ENCODE data around the gene CARMIL1. TPM values are rescaled to one million over a fixed set of nuclear protein-coding genes. Genes with fewer than 3 reads are reported as not detected.

Gene CARMIL1
- total RNA-seq, 2 experiments from 2014 or later = 1.3 to 1.5 TPM

- CTCF ChIA-PET = interaction anchor here (1.2 to 1.7 kb wide), 2 partner anchors 13 to 199 kb away, joined by 3 to 7 read pairs; no protein-coding TSS in a partner anchor
- Mint-ChIP-seq H3K27me3 (no peaks in the 10 kb centered on the region), H3K27ac (no peak overlapping the region), H3K36me3 (ENCODE audit: low read depth) (no peaks in the 10 kb centered on the region), H3K4me3 (no peak overlapping the region), H3K9me3 (no peaks in the 10 kb centered on the region), H3K4me1 (no peaks in the 10 kb centered on the region)
- no peak for DNase-seq
- POLR2A ChIA-PET = no interaction called here
Observed at GRCh38 chr6:25477006-25477590, 197.9 kb downstream of the CARMIL1 start.

- Mint-ChIP-seq H3K27ac (no peak overlapping the region), H3K4me3 (no peak overlapping the region), H3K36me3 (ENCODE audit: low read depth) (no peaks in the 10 kb centered on the region), H3K4me1 (no peaks in the 10 kb centered on the region), H3K27me3 (no peaks in the 10 kb centered on the region), H3K9me3 (no peaks in the 10 kb centered on the region)
- CTCF ChIA-PET = interaction anchor here (0.6 to 1.5 kb wide), 2 partner anchors 11 to 255 kb away, joined by 4 to 5 read pairs; no protein-coding TSS in a partner anchor
- no peak for DNase-seq
- POLR2A ChIA-PET = no interaction called here
Observed at GRCh38 chr6:25478973-25479372, 199.8 kb downstream of the CARMIL1 start.

- H3K9me3 Mint-ChIP-seq = no peaks in the 10 kb centered on the region
- no peaks in the 10 kb centered on the region for H3K27me3 Mint-ChIP-seq
- H3K36me3 Mint-ChIP-seq (ENCODE audit: low read depth) = no peaks in the 10 kb centered on the region
- ChIA-PET POLR2A (no interaction called here), CTCF (interaction anchor here (0.8 kb wide), 1 partner anchor 23 kb away, joined by 4 read pairs; no protein-coding TSS in a partner anchor)
- no peak overlapping the region for H3K27ac Mint-ChIP-seq
- H3K4me3 Mint-ChIP-seq = no peak overlapping the region
- H3K4me1 Mint-ChIP-seq = no peaks in the 10 kb centered on the region
- no peak for DNase-seq
Observed at GRCh38 chr6:25481267-25481666, 202.1 kb downstream of the CARMIL1 start.

GRCh38 chr6:25482996-25483395 lies 203.8 kb downstream of the CARMIL1 start:
- Mint-ChIP-seq H3K9me3 (no peaks in the 10 kb centered on the region), H3K4me1 (no peaks in the 10 kb centered on the region), H3K27ac (no peak overlapping the region), H3K4me3 (no peak overlapping the region), H3K36me3 (ENCODE audit: low read depth) (no peaks in the 10 kb centered on the region), H3K27me3 (no peaks in the 10 kb centered on the region)
- ChIA-PET CTCF (no interaction called here), POLR2A (no interaction called here)
- DNase-seq = no peak

GRCh38 chr6:25483943-25484342 lies 204.8 kb downstream of the CARMIL1 start:
- ChIA-PET POLR2A (no interaction called here), CTCF (interaction anchor here (2.4 kb wide), 1 partner anchor 205 kb away, joined by 10 read pairs; the partner anchor contains the start of gene CARMIL1)
- H3K27ac Mint-ChIP-seq = no peak overlapping the region
- H3K9me3 Mint-ChIP-seq = no peaks in the 10 kb centered on the region
- no peaks in the 10 kb centered on the region for H3K27me3 Mint-ChIP-seq
- H3K4me3 Mint-ChIP-seq = no peak overlapping the region
- no peak for DNase-seq
- H3K4me1 Mint-ChIP-seq = no peaks in the 10 kb centered on the region
- no peaks in the 10 kb centered on the region for H3K36me3 Mint-ChIP-seq (ENCODE audit: low read depth)

- ChIA-PET POLR2A (no interaction called here), CTCF (interaction anchor here (1.1 to 2.4 kb wide), 2 partner anchors 8 to 206 kb away, joined by 3 to 10 read pairs; partner anchors contain the start of gene CARMIL1)
- H3K36me3 Mint-ChIP-seq (ENCODE audit: low read depth) = no peaks in the 10 kb centered on the region
- no peak for DNase-seq
- no peak overlapping the region for H3K27ac Mint-ChIP-seq
- H3K27me3 Mint-ChIP-seq = no peaks in the 10 kb centered on the region
- H3K4me3 Mint-ChIP-seq = no peak overlapping the region
- H3K9me3 Mint-ChIP-seq = no peaks in the 10 kb centered on the region
- H3K4me1 Mint-ChIP-seq = peaks cover 2% of the 10 kb centered on the region
Observed at GRCh38 chr6:25484900-25485299, 205.7 kb downstream of the CARMIL1 start.

GRCh38 chr6:25485821-25486534 lies 206.8 kb downstream of the CARMIL1 start:
- Mint-ChIP-seq H3K27ac (no peak overlapping the region), H3K36me3 (ENCODE audit: low read depth) (no peaks in the 10 kb centered on the region), H3K9me3 (no peaks in the 10 kb centered on the region), H3K4me1 (peaks cover 4% of the 10 kb centered on the region), H3K27me3 (no peaks in the 10 kb centered on the region), H3K4me3 (no peak overlapping the region)
- ChIA-PET CTCF (interaction anchor here (2.4 to 7.4 kb wide), 2 partner anchors 207 to 221 kb away, joined by 10 to 125 read pairs; partner anchors contain the start of gene CARMIL1), POLR2A (no interaction called here)
- no peak for DNase-seq

GRCh38 chr6:25486550-25486949 lies 207.4 kb downstream of the CARMIL1 start:
- POLR2A ChIA-PET = no interaction called here
- Mint-ChIP-seq H3K9me3 (no peaks in the 10 kb centered on the region), H3K4me1 (peaks cover 4% of the 10 kb centered on the region), H3K27me3 (no peaks in the 10 kb centered on the region), H3K4me3 (no peak overlapping the region), H3K36me3 (ENCODE audit: low read depth) (no peaks in the 10 kb centered on the region), H3K27ac (no peak overlapping the region)
- CTCF ChIA-PET = interaction anchor here (1.4 to 7.4 kb wide), 3 partner anchors 208 to 263 kb away, joined by 3 to 125 read pairs (median 11); partner anchors contain the start of gene CARMIL1
- DNase-seq = no peak

GRCh38 chr6:25487012-25487411 lies 207.8 kb downstream of the CARMIL1 start:
- CTCF ChIA-PET = interaction anchor here (1.4 to 7.4 kb wide), 3 partner anchors 208 to 264 kb away, joined by 3 to 125 read pairs (median 11); partner anchors contain the start of gene CARMIL1
- Mint-ChIP-seq H3K9me3 (no peaks in the 10 kb centered on the region), H3K4me1 (peaks cover 4% of the 10 kb centered on the region), H3K27me3 (no peaks in the 10 kb centered on the region), H3K27ac (no peak overlapping the region), H3K4me3 (no peak overlapping the region), H3K36me3 (ENCODE audit: low read depth) (no peaks in the 10 kb centered on the region)
- no peak for DNase-seq
- POLR2A ChIA-PET = interaction anchor here (1.0 kb wide), 1 partner anchor 207 kb away, joined by 3 read pairs; no protein-coding TSS in a partner anchor

GRCh38 chr6:25488156-25488555 lies 209.0 kb downstream of the CARMIL1 start:
- POLR2A ChIA-PET = interaction anchor here (0.5 kb wide), 1 partner anchor 268 kb away, joined by 3 read pairs; no protein-coding TSS in a partner anchor
- DNase-seq = no peak
- H3K4me3 Mint-ChIP-seq = no peak overlapping the region
- H3K4me1 Mint-ChIP-seq = peaks cover 4% of the 10 kb centered on the region
- no peaks in the 10 kb centered on the region for H3K27me3 Mint-ChIP-seq
- no peaks in the 10 kb centered on the region for H3K9me3 Mint-ChIP-seq
- H3K36me3 Mint-ChIP-seq (ENCODE audit: low read depth) = no peaks in the 10 kb centered on the region
- H3K27ac Mint-ChIP-seq = no peak overlapping the region
- CTCF ChIA-PET = interaction anchor here (2.4 to 7.4 kb wide), 3 partner anchors 16 to 223 kb away, joined by 9 to 125 read pairs (median 11); partner anchors contain the start of gene CARMIL1

GRCh38 chr6:25489399-25489798 lies 210.2 kb downstream of the CARMIL1 start:
- Mint-ChIP-seq H3K27me3 (no peaks in the 10 kb centered on the region), H3K27ac (no peak overlapping the region), H3K9me3 (no peaks in the 10 kb centered on the region), H3K36me3 (ENCODE audit: low read depth) (no peaks in the 10 kb centered on the region), H3K4me3 (no peak overlapping the region), H3K4me1 (peaks cover 4% of the 10 kb centered on the region)
- CTCF ChIA-PET = interaction anchor here (0.6 to 7.4 kb wide), 30 partner anchors 8 to 290 kb away, joined by 3 to 125 read pairs (median 4); partner anchors contain the start of gene CARMIL1
- POLR2A ChIA-PET = interaction anchor here (0.9 to 2.0 kb wide), 3 partner anchors 211 to 224 kb away, joined by 3 to 9 read pairs (median 8); partner anchors contain the start of gene CARMIL1
- no peak for DNase-seq

- Mint-ChIP-seq H3K36me3 (ENCODE audit: low read depth) (no peaks in the 10 kb centered on the region), H3K27ac (no peak overlapping the region), H3K4me3 (no peak overlapping the region), H3K4me1 (peaks cover 4% of the 10 kb centered on the region), H3K9me3 (no peaks in the 10 kb centered on the region), H3K27me3 (no peaks in the 10 kb centered on the region)
- POLR2A ChIA-PET = interaction anchor here (0.9 to 2.0 kb wide), 3 partner anchors 211 to 225 kb away, joined by 3 to 9 read pairs (median 8); partner anchors contain the start of gene CARMIL1
- DNase-seq = peak; percentile 70
- CTCF ChIA-PET = interaction anchor here (0.6 to 7.4 kb wide), 40 partner anchors 8 to 291 kb away, joined by 3 to 125 read pairs (median 4); partner anchors contain the start of gene CARMIL1
Observed at GRCh38 chr6:25490018-25490801, 211.0 kb downstream of the CARMIL1 start.
